Endothelial cell (in vitro differentiated cells): ENCODE measurements around the gene PEX11G. TPM values are rescaled to one million over a fixed set of nuclear protein-coding genes. Genes with fewer than 3 reads are reported as not detected.

Experiments used
- DNase-seq: peaks from one replicate; pipeline ENCODE4 v3.0.0; 2021; ENCODE audit warnings: low spot score
- H3K27ac Mint-ChIP-seq: one replicate; pipeline ENCODE4 v1.8.0; 2021; ENCODE audit warnings: mixed read lengths, inconsistent platforms; ENCODE audit not compliant: unreplicated experiment
- H3K27me3 Mint-ChIP-seq: one replicate; pipeline ENCODE4 v1.8.0; 2021; ENCODE audit warnings: mild to moderate bottlenecking, moderate library complexity, mixed read lengths, inconsistent platforms; ENCODE audit not compliant: unreplicated experiment
- H3K36me3 Mint-ChIP-seq: one replicate; pipeline ENCODE4 v1.8.0; 2021; ENCODE audit warnings: mild to moderate bottlenecking, low read depth, mixed read lengths, inconsistent platforms; ENCODE audit not compliant: unreplicated experiment
- H3K4me1 Mint-ChIP-seq: one replicate; pipeline ENCODE4 v1.8.0; 2021; ENCODE audit warnings: mild to moderate bottlenecking, mixed read lengths, inconsistent platforms; ENCODE audit not compliant: unreplicated experiment
- H3K4me3 Mint-ChIP-seq: one replicate; pipeline ENCODE4 v1.8.0; 2021; ENCODE audit warnings: mild to moderate bottlenecking, mixed read lengths, inconsistent platforms; ENCODE audit not compliant: unreplicated experiment
- H3K9me3 Mint-ChIP-seq: one replicate; pipeline ENCODE4 v1.8.0; 2021; ENCODE audit warnings: mixed read lengths, inconsistent platforms; ENCODE audit not compliant: unreplicated experiment
- CTCF ChIP-seq: fragments of 200-600 bp; sonication (generic); IDR thresholded peaks from one replicate; pipeline ENCODE4 v1.5.0; 2021; ENCODE audit warnings: antibody characterized with exemption; ENCODE audit not compliant: unreplicated experiment
- total RNA-seq: library from RNA; stranded (reverse); fragmentation: NEBNext Ultra II Directional; extraction: Animal tissue kit (Norgen Biotek cat#: 25700); gene quantifications from one replicate; pipeline ENCODE4 v1.2.1, GENCODE V29; 2021; ENCODE audit not compliant: unreplicated experiment

PEX11G gene
- total RNA-seq, 1 donor from 2014 or later, result 3.8 TPM

GRCh38 chr19:7533925-7534480, 45.2 kb upstream of the PEX11G start:
- peak; percentile 69 for DNase-seq
- Mint-ChIP-seq H3K4me3 (peak overlapping the region; percentile 97), H3K27me3 (peaks cover 4% of the 10 kb centered on the region), H3K4me1 (peaks cover 4% of the 10 kb centered on the region), H3K9me3 (no peaks in the 10 kb centered on the region), H3K36me3 (peaks cover 28% of the 10 kb centered on the region), H3K27ac (peak overlapping the region; percentile 88)
- TF ChIP-seq CTCF, result no peak

GRCh38 chr19:7533281-7533885, 44.5 kb upstream of the PEX11G start:
- Mint-ChIP-seq H3K27me3 (peaks cover 7% of the 10 kb centered on the region), H3K4me1 (peaks cover 4% of the 10 kb centered on the region), H3K36me3 (peaks cover 23% of the 10 kb centered on the region), H3K9me3 (no peaks in the 10 kb centered on the region), H3K4me3 (peak overlapping the region; percentile 88), H3K27ac (no peak overlapping the region)
- no peak for TF ChIP-seq CTCF
- no peak for DNase-seq

- Mint-ChIP-seq H3K27ac (no peak overlapping the region), H3K27me3 (peaks cover 9% of the 10 kb centered on the region), H3K4me1 (no peaks in the 10 kb centered on the region), H3K36me3 (peaks cover 11% of the 10 kb centered on the region), H3K4me3 (no peak overlapping the region), H3K9me3 (no peaks in the 10 kb centered on the region)
- DNase-seq, result no peak
- TF ChIP-seq CTCF, result no peak
Observed at GRCh38 chr19:7529610-7530490, 41.0 kb upstream of the PEX11G start.

GRCh38 chr19:7529246-7529600, 40.4 kb upstream of the PEX11G start:
- no peak for DNase-seq
- peaks cover 9% of the 10 kb centered on the region for H3K27me3 Mint-ChIP-seq
- H3K4me1 Mint-ChIP-seq, result no peaks in the 10 kb centered on the region
- no peak for TF ChIP-seq CTCF
- H3K9me3 Mint-ChIP-seq, result no peaks in the 10 kb centered on the region
- peaks cover 11% of the 10 kb centered on the region for H3K36me3 Mint-ChIP-seq
- H3K4me3 Mint-ChIP-seq, result no peak overlapping the region
- H3K27ac Mint-ChIP-seq, result no peak overlapping the region
